Adipose tissue (tissue), 3 donors: ENCODE results near the gene PRKCQ. TPM values are rescaled to one million over a fixed set of nuclear protein-coding genes. Genes with fewer than 3 reads are reported as not detected.

Source experiments
- H3K27ac ChIP-seq: one replicate; pipeline ENCODE4 v1.5.1; 2013; ENCODE audit warnings: low read depth, low read length
- WGBS, 3 donors: extraction: QIAGEN DNeasy Blood & Tissue Kit; methylation state at CpG; one replicate each; pipeline ENCODE4 v1.1.7; 2013; 5-methylcytosine and 5-hydroxymethylcytosine counted together
- polyA plus RNA-seq, 3 donors: library from polyadenylated mRNA; stranded (reverse); fragments of 200-250 nt; gene quantifications; one replicate each; pipeline ENCODE4 v1.2.3, GENCODE V29; 2013
- donor health status: healthy with polysubstance abuse.
- donor health status: Bipolar disorder and iron deficiency.
- donor health status: healthy.

Gene PRKCQ
- polyA plus RNA-seq, 3 donors = 0.11 to 2.3 (median 0.36) TPM

DNA sequence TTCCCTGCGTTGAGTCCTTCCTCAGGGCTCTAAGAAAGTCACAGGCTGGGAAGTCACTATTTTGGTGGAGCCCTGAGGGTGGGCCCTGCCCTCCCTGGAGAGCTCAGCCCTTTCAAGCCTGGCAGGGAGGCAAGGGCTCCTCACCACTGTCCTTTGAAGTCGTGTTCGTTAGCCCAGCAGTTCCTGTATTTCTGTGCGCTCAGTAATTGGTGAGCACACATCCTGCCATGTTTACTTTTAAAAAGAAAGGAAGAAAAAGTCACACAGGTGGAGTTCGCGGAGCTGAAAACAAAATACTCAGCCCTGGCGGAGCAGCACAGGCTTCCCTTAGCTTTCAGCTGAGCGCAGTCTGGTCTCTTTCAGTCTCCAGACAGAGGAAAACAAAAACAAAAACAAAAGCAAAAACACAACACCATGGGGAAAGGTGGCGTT lies 37.1 kb downstream of the PRKCQ start:
- H3K27ac ChIP-seq = no peak overlapping the region

DNA sequence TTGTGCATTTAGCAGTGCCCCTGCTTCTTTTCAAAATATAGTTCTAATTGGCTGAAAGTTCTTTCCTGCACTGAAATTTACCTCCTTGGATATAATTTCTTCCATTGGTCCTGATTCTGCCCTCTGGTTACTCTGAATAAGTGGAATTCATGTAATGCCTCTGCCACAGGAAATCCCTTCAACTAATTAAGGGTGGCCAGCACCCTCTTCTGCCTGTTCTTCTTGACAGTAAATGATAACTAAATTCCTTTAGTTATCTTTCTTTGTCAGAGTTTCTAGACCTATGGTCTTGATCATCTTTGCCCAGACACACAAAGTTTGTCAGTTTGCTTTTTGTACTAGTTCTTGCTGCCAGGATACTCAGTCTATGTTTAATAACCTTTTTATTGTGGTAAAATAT lies 40.2 kb downstream of the PRKCQ start:
- no peak overlapping the region for H3K27ac ChIP-seq

More for the DNA sequence above, 37.1 kb downstream of the PRKCQ start:
- WGBS, 3 donors = 20 to 55% (median 26%) methylated on average over 9 of the region's 9 CpGs

DNA sequence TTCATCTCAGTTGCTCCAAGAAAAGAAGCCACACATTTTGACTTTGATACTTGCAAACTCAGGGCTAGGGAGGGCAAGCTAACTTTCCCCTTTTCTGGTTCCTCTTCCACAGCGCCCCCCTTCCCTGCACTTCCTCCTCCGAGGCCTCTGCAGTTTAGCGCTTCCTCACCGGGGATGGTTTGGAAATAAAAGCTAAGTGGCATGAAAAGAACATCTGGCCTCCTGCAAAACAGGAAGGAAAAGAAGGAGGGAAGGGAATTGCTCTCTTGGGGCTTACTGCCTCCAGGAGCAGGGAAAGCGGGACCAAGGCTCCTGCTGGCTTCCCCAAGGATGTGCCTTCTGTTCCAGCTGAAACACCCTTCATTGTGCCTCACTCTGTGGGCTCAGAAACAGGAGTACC lies 42.3 kb downstream of the PRKCQ start:
- WGBS, 3 donors = 26 to 68% (median 28%) methylated on average over 5 of the region's 5 CpGs
- no peak overlapping the region for H3K27ac ChIP-seq

DNA sequence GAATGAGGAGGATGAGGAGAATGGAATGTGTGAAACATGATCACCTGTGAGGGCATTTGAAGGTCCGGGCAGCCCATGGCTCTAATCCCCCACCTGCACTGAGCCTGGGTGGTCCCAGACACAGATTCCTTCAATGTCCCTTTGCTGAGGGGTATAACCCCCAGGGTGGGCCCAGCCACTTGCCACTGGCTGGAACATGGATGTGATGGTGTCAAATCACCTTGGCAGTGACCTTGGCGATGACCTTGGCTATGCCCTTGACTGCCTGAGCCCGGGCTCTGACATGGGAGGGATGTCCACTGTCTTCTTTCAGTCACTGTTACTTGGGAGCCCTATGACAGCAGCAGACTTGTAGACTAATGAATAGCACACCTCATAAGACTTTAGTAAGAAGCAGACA lies 44.0 kb downstream of the PRKCQ start:
- WGBS, 3 donors = 74 to 86% (median 85%) methylated on average over 3 of the region's 3 CpGs
- no peak overlapping the region for H3K27ac ChIP-seq

DNA sequence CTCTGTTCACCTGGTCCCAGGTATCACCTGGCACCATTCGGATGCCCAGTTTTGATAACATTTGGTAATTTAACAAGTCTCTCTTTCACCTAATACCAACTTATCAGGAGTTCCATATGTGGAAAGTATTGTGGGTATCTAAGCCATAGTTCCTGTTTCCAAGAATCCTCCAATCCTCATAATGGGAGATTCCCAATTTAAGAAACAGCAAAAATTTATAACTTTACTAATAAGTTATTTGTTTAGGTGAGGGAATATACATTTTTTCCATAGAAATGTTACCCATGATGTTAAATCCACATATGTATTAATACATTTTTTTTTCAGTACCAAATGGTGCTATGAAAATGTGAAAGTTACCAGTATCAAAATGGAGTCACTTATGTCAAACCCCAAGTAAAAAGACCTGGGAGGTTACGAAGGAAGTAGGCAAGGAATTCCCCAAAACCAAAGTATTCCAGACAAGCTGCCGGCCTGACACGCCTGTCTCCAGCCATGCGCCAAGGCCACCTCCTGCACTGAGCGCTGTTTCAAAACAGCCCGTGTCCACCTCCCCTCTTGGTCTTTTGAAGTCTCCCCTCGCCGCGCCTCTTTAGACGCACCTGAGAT lies 44.8 kb downstream of the PRKCQ start:
- H3K27ac ChIP-seq = no peak overlapping the region
- 92 to 96% (median 94%) methylated on average over 11 of the region's 11 CpGs for WGBS, 3 donors

DNA sequence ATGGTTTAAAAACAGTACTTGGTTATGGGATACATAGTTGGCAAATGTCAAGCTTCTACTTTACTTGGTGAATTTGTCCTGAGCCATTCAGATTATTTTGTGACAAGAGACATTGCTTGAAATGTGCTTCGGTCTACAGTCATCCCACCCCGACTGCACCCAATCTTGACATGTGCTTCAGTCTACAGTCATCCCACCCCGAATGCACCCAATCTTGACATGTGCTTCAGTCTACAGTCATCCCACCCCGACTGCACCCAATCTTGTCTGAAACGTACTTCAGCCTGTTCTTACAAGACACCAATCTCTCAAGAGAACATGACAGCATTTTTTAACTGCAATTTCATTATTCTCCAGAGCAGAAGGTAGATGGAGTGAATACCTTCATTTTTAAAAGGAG lies 47.8 kb downstream of the PRKCQ start:
- WGBS, 3 donors = 89 to 96% (median 90%) methylated on average over 5 of the region's 5 CpGs
- no peak overlapping the region for H3K27ac ChIP-seq

DNA sequence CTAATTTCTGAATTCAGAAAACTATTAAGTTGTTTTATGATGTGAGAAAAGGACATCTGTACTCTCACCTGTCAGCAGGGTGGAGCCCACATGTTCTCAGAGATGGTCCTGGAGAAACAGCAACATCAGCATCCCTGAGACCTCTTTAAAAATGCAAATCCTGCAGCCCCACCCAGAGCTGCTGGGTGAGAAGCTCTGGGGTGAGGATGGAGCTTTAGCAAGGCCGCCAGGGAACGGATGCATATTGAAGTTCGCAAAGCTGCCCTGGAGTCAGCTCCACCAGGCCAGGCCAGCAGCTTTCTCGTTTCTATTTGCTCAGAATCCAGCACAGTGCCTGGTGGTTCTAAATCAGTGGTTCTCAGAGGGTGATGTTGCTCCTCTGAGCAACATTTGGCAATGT lies 49.1 kb downstream of the PRKCQ start:
- WGBS, 3 donors = 81 to 83% (median 82%) methylated on average over 4 of the region's 4 CpGs

DNA sequence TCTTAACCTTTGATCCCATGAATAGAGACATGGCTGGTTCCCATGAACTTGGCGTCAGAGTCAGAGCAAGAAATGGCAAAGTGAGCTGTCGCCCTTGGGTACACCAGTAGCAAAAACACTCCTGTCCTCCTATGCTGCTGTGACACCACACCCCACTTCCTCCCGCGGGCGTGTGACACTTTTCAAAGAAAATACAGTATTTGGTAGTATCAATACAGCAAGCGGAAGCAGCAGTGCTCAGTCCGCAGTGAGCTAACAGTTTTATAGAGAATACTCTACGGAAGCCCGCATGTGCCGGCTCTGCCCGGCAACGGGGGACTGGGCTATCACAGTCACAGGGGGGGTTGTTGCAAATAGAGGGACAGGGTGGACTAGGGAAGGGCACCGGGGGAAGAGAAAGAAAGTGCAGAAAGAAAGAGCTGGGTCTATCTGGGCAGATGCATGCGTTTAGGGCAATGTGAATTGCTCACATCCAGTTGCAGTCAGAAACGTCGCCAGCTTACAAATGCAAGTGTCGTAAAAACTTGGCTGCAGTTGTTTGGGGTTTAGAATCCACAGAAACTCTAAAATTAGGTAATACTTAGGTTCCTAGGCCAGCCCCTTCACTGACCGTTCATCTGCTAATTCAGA lies 49.8 kb downstream of the PRKCQ start:
- 73 to 90% (median 81%) methylated on average over 18 of the region's 18 CpGs for WGBS, 3 donors
- H3K27ac ChIP-seq = no peak overlapping the region

More for the DNA sequence above, 49.1 kb downstream of the PRKCQ start:
- no peak overlapping the region for H3K27ac ChIP-seq

DNA sequence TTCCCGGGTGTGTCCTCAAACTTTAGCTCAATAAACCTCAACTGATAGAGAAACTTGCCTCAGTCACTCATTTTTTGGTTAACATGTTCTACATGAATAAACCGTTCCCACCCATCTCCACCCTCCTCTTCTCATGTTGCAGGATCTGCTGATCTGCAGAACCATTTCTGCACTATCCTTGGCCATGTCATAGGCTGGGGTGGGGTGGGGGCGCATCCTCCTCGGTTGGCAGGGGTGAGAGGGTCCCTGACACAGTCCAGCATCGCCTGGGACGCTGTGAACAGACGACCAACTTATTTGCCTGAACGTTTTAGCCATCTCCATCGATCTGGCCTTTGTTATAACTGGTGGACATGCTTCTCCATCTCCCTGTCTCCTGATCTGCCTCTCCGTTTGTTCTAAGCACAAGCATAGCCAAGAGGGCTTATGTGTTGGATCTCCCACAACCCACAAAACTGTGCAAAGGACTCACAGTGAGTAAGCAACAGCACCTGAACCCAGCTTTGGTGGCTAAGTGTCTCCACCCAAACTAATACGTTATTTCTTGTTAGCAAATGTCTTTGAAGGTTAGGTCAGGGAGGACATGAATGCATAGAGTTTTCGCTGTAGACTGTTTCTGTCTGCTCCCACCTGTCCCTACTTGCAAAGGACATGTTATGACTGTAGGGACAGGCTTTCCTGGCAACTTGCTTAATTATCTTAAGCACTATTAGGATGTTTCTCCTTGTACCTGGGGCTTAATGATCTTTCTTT lies 51.7 kb downstream of the PRKCQ start:
- 84 to 86% (median 85%) methylated on average over 12 of the region's 12 CpGs for WGBS, 3 donors
- no peak overlapping the region for H3K27ac ChIP-seq

DNA sequence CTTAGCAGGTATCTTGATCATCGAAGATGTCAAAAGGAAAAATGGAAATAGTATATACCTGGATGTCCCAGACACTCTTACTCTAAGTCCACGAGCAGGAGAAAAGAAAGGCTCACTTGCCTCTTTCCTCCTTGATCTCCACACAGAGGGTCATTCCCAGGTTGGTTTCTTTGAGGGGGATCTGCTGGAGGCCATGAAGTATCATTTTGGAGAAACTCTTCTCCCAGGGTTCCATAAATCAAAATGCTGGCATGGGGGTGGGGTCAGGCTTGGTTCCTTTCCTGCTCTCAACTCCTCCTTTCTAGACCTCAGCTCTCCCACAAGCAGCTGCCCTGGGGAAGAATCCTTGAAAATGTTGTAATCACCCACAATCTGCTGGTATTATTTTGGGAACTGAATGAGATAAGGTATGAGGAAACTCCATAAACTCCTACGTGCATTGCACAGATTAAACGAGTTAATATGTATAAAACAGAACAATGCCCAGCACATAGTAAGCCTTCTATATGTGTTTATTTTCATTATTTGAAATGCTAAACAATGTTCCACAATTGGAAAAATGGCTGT lies 54.4 kb downstream of the PRKCQ start:
- WGBS, 3 donors = 68 to 84% (median 77%) methylated on average over 4 of the region's 4 CpGs

DNA sequence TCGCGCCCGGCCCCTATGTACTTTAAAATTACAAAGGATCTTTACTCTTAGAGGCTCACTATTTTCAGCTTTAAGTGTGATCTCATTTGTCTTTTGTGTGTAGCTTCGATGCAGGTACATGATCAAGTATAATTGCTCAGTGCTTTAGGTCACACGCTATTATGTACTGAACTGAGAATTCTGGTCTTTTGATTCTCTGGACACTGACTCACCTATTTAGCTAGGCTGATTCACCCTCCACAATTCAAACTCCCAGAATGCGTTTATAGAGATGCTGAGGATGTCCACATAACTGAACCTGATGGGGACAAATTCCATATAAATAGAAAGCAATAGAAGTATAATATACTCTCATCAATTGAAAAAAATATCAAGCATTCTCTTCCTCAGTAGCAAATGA lies 57.8 kb downstream of the PRKCQ start:
- no peak overlapping the region for H3K27ac ChIP-seq
- 92 to 93% (median 93%) methylated on average over 6 of the region's 6 CpGs for WGBS, 3 donors

More for the DNA sequence above, 54.4 kb downstream of the PRKCQ start:
- H3K27ac ChIP-seq = no peak overlapping the region

DNA sequence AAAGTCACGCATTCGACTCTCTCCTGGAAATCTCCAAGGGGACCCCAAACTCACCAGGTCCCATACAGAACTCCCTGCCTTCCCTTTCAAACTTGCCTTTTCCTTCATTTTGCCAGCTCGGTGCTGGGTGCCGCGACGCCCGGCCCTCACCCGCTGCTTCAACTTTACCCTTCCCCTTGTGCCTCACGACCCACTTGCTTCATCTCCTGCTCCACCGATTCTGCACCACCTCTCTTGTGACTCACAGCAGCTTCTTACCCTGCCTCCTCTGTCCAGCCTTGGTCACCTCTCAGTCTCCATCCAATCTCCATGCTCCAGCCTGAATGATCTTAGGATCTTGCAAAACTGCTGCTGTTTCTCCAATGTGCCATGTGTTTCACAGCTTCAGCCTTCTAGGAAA lies 59.9 kb downstream of the PRKCQ start:
- WGBS, 3 donors = 88 to 96% (median 93%) methylated on average over 10 of the region's 10 CpGs
- no peak overlapping the region for H3K27ac ChIP-seq

DNA sequence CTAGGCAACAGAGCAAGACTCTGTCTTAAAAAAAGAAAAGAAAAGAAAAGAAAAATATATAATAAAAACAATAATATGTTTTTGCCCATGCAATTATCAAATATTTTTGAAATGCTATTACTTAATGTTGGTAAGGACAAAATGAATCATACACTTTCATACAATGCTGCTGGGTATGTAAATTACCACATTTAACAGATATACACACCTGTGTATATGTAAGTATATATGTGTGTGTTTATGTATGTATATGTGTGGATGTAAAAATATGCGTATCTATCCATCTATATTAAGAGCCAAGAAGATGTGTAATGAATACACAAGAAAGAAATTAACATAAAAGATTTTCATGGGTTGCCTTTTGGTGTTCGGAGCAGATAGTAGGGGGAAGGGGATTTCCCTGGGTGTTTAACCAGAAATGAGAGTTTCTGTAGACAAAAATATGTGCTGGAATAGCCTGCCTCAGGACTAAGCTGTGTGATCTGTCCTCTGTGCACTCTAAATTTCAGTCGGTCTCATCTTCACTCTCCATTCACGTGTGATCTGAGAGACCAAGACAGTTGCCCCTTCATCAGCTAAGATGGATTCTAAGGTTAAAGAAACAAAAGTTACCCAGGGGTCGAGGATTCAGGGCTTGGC lies 61.2 kb downstream of the PRKCQ start:
- no peak overlapping the region for H3K27ac ChIP-seq
- WGBS, 3 donors = 68 to 83% (median 73%) methylated on average over 5 of the region's 5 CpGs

DNA sequence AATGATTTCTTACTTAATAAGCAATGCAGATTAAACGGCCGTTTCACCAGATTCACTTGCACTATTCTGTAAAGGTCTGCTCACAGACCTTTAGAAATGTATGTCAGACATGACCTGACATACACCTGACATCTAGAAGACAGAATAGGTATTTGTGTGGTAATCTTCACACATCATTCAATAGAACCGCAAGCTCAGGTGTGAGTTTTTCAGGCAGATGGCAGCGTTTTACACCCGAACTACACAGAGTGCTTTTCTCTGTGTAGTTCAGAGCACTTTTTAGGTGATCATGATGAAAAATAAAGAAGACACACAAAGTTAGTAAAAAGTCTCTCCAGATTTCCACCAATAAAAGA lies 63.2 kb downstream of the PRKCQ start:
- no peak overlapping the region for H3K27ac ChIP-seq
- 55 to 77% (median 74%) methylated on average over 5 of the region's 5 CpGs for WGBS, 3 donors

DNA sequence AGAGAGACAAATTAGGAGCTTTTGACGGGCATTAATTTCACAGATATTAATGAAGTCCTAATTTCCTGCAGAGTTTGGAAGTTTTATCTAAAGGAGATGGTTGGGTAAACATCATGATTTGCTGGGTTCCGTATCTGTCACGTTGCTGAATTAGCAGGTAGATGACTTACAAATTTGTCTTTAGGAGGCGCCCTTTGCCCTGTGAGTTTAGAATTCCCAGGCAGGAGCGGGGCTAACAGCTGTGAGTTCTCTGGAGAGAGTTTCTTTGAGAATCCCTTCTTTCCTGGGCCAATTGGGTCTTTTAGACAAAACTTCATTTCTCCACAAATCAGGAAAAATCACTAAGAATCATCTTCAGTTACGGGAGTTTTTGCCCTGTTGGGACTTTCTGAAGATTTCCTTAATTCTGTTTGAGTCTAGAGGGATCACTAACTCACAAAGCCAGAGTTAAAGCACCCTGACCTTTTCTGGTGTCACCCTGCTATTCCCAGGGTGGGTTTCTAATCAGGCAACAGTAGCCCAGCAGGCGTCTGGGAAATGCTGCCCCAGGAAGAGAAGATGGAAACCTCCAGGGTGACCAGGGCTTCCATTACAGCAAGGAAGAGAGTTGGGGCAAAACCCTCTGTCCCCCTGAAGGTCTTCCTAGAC lies 63.7 kb downstream of the PRKCQ start:
- no peak overlapping the region for H3K27ac ChIP-seq
- 53 to 69% (median 60%) methylated on average over 7 of the region's 7 CpGs for WGBS, 3 donors

DNA sequence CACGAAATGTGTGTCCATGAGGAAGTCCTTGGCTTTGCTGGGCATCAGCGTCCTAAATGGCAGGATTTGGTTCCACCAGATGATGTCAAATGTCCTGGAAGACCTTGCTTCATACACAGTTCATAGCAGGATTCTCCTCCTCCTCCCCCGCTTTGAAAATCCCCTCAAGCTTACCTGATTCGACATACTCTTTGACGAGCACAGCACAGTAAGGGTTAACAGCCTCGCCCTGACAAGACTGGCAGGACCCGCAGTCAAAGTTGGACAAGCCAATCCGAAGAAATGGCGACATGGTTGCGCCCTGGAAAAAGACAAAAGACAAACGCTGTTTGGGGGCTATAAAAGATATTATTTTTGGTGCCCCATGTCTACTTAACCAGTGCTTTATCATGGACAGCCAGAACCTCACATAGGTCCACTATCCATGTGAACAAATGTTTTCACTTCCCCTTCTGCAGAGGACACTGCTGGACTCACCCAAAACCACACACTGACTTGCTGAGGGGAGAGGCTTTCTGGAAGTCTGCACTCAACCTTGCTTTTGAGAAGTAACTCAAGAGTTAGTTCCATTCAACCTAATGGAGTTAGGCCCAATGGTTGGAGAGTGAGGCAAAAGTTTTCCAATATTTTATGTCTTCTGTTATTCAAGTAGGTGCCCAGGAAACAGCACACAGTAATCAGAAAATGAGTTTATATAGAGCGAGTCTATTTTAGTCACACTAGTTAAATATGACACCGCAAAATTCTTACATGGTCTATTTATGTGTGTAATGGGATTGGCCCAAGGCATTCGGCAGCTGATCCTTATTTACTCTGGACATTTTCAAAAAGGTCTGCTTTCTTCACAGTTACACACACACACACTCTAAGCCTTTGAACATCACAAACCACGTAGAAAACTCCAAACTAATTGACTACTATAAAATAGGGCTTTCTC lies 65.0 kb downstream of the PRKCQ start:
- H3K27ac ChIP-seq = no peak overlapping the region
- WGBS, 3 donors = 77 to 87% (median 81%) methylated on average over 15 of the region's 15 CpGs

DNA sequence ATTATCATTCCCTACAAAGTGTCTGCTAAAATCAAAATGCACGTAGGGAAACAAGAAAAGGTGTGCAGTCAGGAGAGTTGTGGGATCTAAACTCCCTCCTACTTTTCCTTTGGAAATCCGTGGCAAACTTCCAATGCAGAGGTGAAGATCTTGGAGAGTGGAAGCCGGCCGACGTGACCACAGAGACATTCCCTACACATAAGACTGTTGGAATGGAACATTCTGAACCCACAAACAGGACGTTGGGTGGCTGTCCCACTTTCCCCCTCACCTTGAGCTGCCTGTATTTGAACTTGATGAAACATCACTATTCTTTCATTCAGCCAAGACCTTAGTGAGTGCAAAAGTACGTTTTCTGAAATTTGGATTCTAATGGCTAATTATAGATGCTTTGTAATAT lies 65.9 kb downstream of the PRKCQ start:
- WGBS, 3 donors = 80 to 87% (median 86%) methylated on average over 7 of the region's 7 CpGs

DNA sequence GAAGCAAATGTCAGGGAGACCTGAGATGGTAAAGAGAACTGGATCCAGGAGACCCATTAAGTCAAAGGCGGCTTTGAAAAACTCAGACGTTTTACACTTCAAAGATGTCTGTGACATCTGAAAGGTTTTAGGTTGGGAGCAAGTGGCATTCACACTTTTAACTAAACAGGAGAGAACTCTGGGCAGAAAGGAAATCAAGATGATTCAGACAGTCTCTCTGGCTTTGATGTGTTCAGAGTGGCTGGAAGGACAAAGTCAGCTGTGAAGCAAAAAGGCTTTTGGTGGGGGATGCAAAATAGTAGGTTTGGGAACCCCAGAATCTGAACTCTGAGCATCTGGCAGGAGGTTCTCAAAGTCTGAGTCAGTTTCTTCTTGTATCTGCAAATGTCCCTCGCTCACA lies 66.6 kb downstream of the PRKCQ start:
- WGBS, 3 donors = 76 to 79% (median 77%) methylated on average over 3 of the region's 3 CpGs
- no peak overlapping the region for H3K27ac ChIP-seq

More for the DNA sequence above, 65.9 kb downstream of the PRKCQ start:
- H3K27ac ChIP-seq = no peak overlapping the region
